EH (cell line): ENCODE results near the gene XPA.

Source experiments
- DNase-seq: peaks from one replicate; pipeline ENCODE4 v3.0.0-alpha.2; 2015; ENCODE audit warnings: low read depth

The XPA gene

GRCh38 chr9:97651646-97652045, 45.5 kb downstream of the XPA start:
- peak; percentile 18 for DNase-seq

DNA sequence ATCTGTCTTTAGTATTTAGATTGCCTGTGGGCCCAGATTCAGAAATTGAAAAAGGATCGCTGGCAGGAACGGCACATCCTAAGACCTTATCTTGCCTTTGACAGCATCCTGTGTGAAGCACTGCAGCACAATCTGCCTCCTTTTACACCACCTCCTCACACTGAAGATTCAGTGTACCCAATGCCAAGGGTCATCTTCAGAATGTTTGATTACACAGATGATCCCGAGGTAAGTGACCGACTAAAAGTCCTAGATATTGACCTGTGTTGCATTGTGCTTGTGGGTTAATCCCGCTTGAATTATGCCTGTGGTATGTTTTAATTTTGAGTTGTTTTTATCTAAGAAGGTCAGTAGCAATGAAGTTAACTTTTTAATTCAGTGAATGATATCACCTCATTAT, 49.1 kb downstream of the XPA start:
- no peak for DNase-seq

DNA sequence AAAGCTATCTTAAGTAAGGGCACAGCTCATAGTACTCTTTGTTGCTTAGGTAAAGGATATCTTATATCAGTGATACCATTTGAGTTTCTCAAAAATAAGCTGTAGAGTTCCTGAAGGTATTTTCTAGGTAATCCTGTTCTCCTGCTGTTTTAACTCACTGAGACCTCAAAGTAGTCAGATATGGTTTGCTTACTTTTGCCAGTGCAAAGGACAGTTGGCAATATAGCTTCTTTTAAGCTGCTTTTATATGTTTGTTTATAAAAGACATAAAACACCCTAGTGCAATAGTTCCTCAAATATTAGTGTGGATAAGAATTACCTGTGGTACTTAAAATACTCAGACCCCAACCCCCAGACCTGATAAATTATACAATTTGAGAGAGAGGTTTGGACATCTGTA, 51.4 kb downstream of the XPA start:
- no peak for DNase-seq

GRCh38 chr9:97640325-97640724, 56.8 kb downstream of the XPA start:
- no peak for DNase-seq

GRCh38 chr9:97638666-97639065, 58.5 kb downstream of the XPA start:
- no peak for DNase-seq

- DNase-seq, result no peak
These were observed 60.2 kb downstream of the XPA start for GRCh38 chr9:97636903-97637302.

- no peak for DNase-seq
These were observed 62.1 kb downstream of the XPA start for GRCh38 chr9:97635026-97635425.

DNA sequence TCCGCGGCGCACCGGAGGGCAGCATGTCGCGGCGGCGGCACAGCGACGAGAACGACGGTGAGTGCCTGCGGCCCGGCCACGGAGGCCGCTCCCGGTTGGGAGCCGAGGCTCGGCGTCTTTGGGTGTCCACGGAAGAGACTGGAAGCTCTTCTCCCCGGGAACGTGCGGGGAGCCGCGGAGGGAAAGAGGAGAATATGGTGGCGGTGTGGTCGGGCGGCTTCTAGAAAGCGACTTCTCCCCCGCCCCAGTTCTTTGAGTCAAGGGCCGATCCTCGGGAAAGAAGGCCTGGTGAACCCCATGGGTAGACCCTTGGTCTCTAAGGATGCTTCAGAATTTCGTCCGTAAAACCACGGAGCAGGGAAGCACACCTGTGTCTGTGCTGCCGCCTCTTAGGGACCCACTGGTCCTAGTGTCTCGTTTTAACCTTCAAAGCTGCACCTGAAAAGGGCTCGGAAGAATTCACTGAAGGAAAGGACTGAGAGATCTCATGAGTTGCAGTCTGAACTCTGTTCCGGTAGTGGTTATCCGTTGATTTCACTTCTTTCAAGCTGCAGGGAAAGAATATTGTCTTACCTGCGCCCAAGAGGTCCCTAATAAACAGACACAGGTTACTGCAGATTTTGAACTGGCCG, 63.2 kb downstream of the XPA start:
- no peak for DNase-seq

DNA sequence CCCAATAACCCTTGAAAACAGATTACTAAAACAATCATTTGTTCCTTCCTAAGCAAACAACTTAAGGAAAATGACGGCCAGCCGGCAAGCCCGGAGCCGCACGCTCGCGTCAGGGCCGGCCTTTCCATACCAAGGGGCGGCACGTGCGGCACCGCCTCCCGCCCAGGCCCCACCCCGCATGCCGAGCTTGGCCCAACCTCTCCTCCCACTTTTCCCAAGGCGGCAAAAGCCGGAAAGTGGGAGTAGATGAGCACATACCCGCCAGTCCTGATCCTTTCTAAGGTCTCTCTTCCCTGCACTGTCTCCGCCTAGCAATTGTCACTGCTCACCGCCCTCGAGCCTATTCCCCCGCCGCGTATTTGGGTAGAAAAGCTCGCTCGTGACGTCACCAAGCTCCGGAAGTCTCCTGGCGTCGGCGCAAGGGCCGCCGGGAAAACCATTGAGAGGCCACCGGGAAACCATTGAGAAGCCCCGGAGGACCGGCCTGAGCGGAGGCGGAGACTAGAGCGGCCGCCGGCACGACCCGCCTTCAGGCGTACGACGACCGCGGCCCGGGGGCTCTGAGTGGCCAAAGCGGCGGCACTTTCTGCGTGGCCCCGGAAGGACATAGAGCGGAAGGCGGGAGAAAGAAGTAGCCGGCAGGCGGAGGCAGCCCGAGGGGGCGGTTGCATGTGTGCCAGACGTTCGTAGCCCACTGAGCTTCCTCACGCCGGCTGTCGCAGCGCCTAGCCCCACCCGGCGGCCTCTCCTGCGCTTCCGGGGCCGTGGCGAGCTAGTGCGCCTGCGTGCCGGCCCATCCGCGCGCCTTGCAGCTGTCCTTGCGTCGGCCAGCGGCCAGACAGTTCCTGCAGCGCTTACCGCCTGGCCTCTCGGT, 63.9 kb downstream of the XPA start, which contains the start of the genes NCBP1 and TSTD2:
TSS of gene NCBP1 (plus strand) at position 837 of the 874 bp plus-strand sequence. CDS start 61 bp downstream, outside the sequence.
TSS of gene TSTD2 (minus strand) at position 384 of the 874 bp plus-strand sequence. CDS start 5,806 bp downstream, outside the sequence.
- DNase-seq, result peak; percentile 99

DNA sequence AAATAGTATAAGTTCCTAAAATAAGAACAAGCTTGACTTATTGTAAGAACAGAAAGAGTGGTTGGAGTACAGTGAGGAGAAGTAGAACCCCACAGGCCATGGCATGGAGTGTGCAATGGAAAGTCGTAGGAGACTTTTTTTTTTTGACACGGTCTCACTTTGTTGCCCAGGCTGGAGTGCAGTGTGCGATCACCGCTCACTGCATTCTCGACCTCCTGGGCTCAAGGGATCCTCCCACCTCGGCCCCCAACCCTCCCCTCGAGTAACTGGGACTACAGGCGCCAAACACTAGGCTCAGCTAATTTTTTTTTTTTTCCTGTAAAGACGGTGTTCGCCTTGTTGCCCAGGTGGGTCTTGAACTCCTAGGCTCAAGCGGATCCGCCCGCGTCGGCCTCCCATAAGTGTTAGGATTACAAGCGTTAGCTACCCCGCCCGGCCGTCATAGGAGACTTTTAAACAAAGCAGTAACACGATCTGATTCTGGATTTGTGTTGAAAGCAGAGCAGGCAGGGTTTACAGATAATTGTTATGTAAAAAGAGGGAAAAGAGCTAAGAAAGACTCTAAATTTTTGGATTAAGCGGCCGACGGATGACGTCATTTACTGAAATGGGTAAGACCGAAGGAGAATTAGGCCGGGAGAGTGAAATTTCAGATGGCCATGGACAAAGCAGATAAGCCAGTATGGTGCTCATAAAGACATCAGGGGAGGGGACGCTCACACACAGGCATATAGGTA, 64.7 kb downstream of the XPA start:
- no peak for DNase-seq

- no peak for DNase-seq
These were observed 66.5 kb downstream of the XPA start for GRCh38 chr9:97630591-97630990.

GRCh38 chr9:97629156-97629555, 68.0 kb downstream of the XPA start:
- DNase-seq, result no peak

DNA sequence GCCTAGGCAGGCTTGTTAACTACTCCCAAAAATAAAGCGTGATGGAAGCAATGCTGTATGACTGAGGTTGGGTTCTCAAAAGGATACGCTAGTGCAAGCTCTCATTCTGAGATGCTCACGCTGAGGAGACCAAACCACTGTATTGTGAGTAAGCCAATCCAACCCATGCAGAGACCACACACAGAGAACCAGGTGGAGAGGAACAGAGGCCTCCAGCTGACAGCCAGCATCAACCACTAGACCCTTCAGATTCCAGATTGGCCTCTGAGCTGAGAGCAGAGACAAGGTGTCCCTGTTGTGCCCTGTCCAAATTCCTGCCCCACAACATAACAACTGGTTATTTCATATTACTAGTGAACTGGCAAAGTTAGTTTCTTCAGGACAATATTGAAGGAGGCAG, 68.5 kb downstream of the XPA start:
- no peak for DNase-seq

DNA sequence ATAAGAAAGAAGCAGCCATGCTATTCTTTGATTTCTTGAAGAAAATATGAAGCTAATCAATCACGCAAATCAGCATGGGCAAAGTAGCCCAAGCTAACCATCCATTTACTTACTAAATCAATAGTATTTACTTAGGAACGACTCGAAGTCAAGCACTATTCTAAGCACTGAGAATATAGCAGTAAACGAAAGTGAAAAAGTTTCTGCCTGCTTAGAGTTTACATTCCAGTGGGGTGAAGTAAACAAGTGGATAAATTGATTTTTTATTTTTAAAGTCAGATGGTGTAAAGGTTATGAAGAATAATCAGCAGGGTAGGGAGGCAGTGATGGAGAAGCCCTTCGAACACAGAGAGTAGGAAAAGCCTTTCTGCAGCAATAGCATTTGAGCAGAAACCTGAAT, 69.5 kb downstream of the XPA start:
- DNase-seq, result no peak

DNA sequence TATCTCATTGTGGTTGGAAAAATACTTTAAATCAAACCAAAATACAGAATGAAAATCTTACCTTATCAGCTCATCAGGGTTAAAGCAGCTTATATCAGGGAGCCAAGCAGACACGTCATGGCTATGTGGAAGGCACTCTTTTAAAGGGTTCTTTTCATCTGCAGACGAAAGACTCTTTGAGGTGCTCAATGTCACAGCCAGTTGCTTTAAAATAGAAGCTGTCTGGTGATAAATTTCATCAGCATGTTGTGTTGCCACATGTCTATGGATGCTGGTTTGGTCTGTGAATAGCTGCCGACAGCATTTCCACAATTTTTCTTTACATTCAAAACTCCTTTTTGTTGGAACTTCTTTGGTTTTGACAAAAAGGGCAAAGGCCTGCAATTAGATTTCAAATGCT, 71.5 kb downstream of the XPA start:
- no peak for DNase-seq
